HepG2 (cell line): ENCODE data around the gene XXYLT1. TPM values are rescaled to one million over a fixed set of nuclear protein-coding genes. Genes with fewer than 3 reads are reported as not detected.

Experiments
- ATAC-seq: fragments of 200-7000 bp; cut with Tn5 transposase; 3 replicates; pipeline ENCODE4 v1.9.1; 2020; ENCODE audit warnings: mild to moderate bottlenecking, moderate library complexity
- BruUV-seq: library from RNA; stranded (reverse); fragments of 400-500 nt; replicated peaks from 2 replicates; lab custom pipeline; 2021; lab: Mats Ljungman, UMichigan
- CTCF ChIA-PET: fragments of 300-600 bp; formaldehyde crosslinking; extraction: SDS; loops from one replicate; lab custom pipeline; 2021; ENCODE audit warnings: low total read pairs, inconsistent platforms, low intra/inter-chr PET ratio; lab: Yijun Ruan, JAX
- POLR2A ChIA-PET: fragments of 350-600 bp; sonication (Branson Sonifier 250); formaldehyde crosslinking; loops from one replicate; lab custom pipeline; 2020; ENCODE audit warnings: antibody characterized with exemption, inconsistent platforms; lab: Yijun Ruan, JAX
- DNase-seq: peaks from one replicate; pipeline ENCODE4 v3.0.0-alpha.2; 2015; ENCODE audit warnings: low spot score
- FAIRE-seq: peaks from 3 replicates; lab custom pipeline; 2011; peaks lifted over from hg19 to GRCh38; lab: Jason Lieb, UNC
- H2AFZ ChIP-seq: one replicate; pipeline ENCODE4 v1.6.1; 2011; ENCODE audit warnings: low read length, inconsistent platforms
- H3K27ac ChIP-seq: fragments of 300-600 bp; 3 replicates; pipeline ENCODE4 v1.8.0; 2011; ENCODE audit warnings: mixed run types, mild to moderate bottlenecking, mixed read lengths, low read length, inconsistent platforms; ENCODE audit not compliant: insufficient read depth; ENCODE audit errors: extremely low read length
- H3K27me3 ChIP-seq, 2 experiments: fragments of 200-600 bp in 1 of 2; 2 replicates in 1 of 2; 3 replicates in 1 of 2; pipeline versions ENCODE4 v1.6.0 to v1.8.0; 2011; ENCODE audit warnings: low read length in 2 of 2, mild to moderate bottlenecking in 2 of 2, moderate library complexity in 2 of 2, inconsistent platforms in 1 of 2; ENCODE audit not compliant: insufficient read depth in 2 of 2, control insufficient read depth in 1 of 2
- H3K36me3 ChIP-seq, 2 experiments: fragments of 200-600 bp in 1 of 2; replicated peaks in 1 of 2; 2 replicates in 1 of 2; 3 replicates in 1 of 2; pipeline versions ENCODE4 v1.5.1 to v1.8.0; 2011; ENCODE audit warnings: low read length in 2 of 2, inconsistent platforms in 1 of 2; ENCODE audit not compliant: insufficient read depth in 2 of 2, control insufficient read depth in 1 of 2
- H3K4me1 ChIP-seq: 2 replicates; pipeline ENCODE4 v1.5.1; 2012; ENCODE audit warnings: low read length, inconsistent platforms; ENCODE audit not compliant: insufficient read depth
- H3K4me2 ChIP-seq: 2 replicates; pipeline ENCODE4 v1.6.0; 2011; ENCODE audit warnings: low read depth, low read length, inconsistent platforms
- H3K4me3 ChIP-seq, 3 experiments: fragments of 200-600 bp in 1 of 3; sonication (generic), shearing (Covaris generic) in 1 of 3; replicated peaks in 1 of 3; 2 replicates each; pipeline ENCODE4 v1.5.1; 2011 to 2016; ENCODE audit warnings: low read length in 3 of 3, inconsistent platforms in 2 of 3, low read depth in 2 of 3, mild to moderate bottlenecking in 2 of 3, control low read depth in 1 of 3, mixed read lengths in 1 of 3; ENCODE audit not compliant: insufficient read depth in 1 of 3
- H3K79me2 ChIP-seq: one replicate; pipeline ENCODE4 v1.6.1; 2011; ENCODE audit warnings: low read length, inconsistent platforms; ENCODE audit not compliant: insufficient read depth
- H3K9ac ChIP-seq: 2 replicates; pipeline ENCODE4 v1.6.0; 2011; ENCODE audit warnings: mild to moderate bottlenecking, low read depth, low read length, inconsistent platforms; ENCODE audit not compliant: insufficient read depth
- H3K9me3 ChIP-seq: 2 replicates; pipeline ENCODE4 v1.5.1; 2012; ENCODE audit warnings: mild to moderate bottlenecking, low read length
- H4K20me1 ChIP-seq: 2 replicates; pipeline ENCODE4 v1.6.0; 2011; ENCODE audit warnings: inconsistent platforms, mild to moderate bottlenecking, low read length, moderate library complexity; ENCODE audit not compliant: insufficient read depth
- EEA1 ChIP-seq: sonication (generic); formaldehyde crosslinking; IDR thresholded peaks from 2 replicates; pipeline ENCODE4 v1.5.1; 2020; ENCODE audit warnings: mild to moderate bottlenecking, missing genetic modification reagents, borderline replicate concordance
- REPIN1 ChIP-seq: sonication (generic); formaldehyde crosslinking; IDR thresholded peaks from 2 replicates; pipeline ENCODE4 v1.8.0; 2022; ENCODE audit warnings: missing genetic modification reagents, low read depth, mild to moderate bottlenecking, borderline replicate concordance
- SPEN ChIP-seq: sonication (generic); formaldehyde crosslinking; IDR thresholded peaks from 2 replicates; pipeline ENCODE4 v1.5.1; 2020; ENCODE audit warnings: low read depth, mild to moderate bottlenecking, missing genetic modification reagents
- XBP1 ChIP-seq: sonication (generic); formaldehyde crosslinking; IDR thresholded peaks from 2 replicates; pipeline ENCODE4 v1.5.0; 2020; ENCODE audit warnings: missing genetic modification reagents
- ZNF746 ChIP-seq: sonication (generic); formaldehyde crosslinking; IDR thresholded peaks from 2 replicates; pipeline ENCODE4 v1.8.0; 2022; ENCODE audit warnings: mild to moderate bottlenecking, missing genetic modification reagents
- WGBS: methylation state at CpG from one replicate; pipeline ENCODE4 v1.1.6; 2017; ENCODE audit warnings: low lambda C conversion rate; 5-methylcytosine and 5-hydroxymethylcytosine counted together
- in situ Hi-C: cut with HindIII; loops from 2 replicates; pipeline ENCODE4 v1.10.0; 2017; ENCODE audit warnings: low pct_unique_long_range_greater_than_20kb; ENCODE audit not compliant: extremely low pct_ligation_motif_present
- intact Hi-C: fragments of 100-400 bp; cut with micrococcal nuclease; formaldehyde crosslinking; loops from one replicate; pipeline ENCODE4 v1.10.0; 2022; ENCODE audit not compliant: unreplicated experiment
- polyA plus RNA-seq, 8 experiments: library from polyadenylated mRNA; depleted of rRNA in 3 of 8; stranded (reverse) in 7 of 8; unstranded in 1 of 8; fragments of >200 nt; fragmentation: Illumina TruSeq in 4 of 8; extraction: Trizol in 4 of 8; gene quantifications; 2 replicates each; pipeline versions ENCODE4 v1.2.1 to v1.2.3, GENCODE V29; 2011 to 2016; ENCODE audit warnings: low read depth in 4 of 8, missing spikeins in 1 of 8, mixed read lengths in 1 of 8; ENCODE audit not compliant: insufficient read depth in 1 of 8
- total RNA-seq, 5 experiments: library from RNA; depleted of rRNA; stranded (reverse); fragments of >200 nt; fragmentation: Illumina TruSeq; extraction: Trizol; gene quantifications; 2 replicates each; pipeline ENCODE4 v1.2.3, GENCODE V29; 2016; ENCODE audit warnings: low read depth in 1 of 5
- TF ChIP-seq, protein P1 (sequence below): sonication (generic); formaldehyde crosslinking; IDR thresholded peaks from 2 replicates; pipeline ENCODE4 v1.8.0; 2022; ENCODE audit warnings: mild to moderate bottlenecking, missing genetic modification reagents; ENCODE audit not compliant: insufficient replicate concordance
- TF ChIP-seq, protein P2 (sequence below): sonication (generic); formaldehyde crosslinking; IDR thresholded peaks from 2 replicates; pipeline ENCODE4 v1.8.0; 2022; ENCODE audit warnings: low read depth, missing genetic modification reagents

XXYLT1 gene
- total and polyA plus RNA-seq, 2 of the 13 experiments (the other 11 are each of a cell fraction or from before 2014, with no cell fraction given): 17.7 to 19.0 TPM

DNA sequence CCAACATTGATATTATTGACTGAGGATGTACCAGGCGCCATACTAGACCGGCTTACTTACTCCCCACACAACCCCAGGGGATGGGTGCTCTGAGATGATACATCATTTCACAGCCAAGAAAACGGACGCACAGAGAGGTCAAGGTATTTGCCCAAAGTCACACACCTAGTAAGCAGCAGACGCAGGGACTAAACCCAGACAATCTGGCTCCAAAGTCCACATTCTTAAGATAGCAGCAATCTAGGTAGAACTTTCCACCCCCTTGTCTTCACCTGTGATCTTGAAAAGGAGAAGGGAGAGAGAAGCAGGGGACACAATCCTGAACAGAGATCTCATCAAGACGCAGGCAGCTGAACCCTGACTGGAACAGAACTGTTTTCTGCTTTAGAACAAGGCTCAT lies 200.6 kb downstream of the XXYLT1 start (continued):
- TF ChIP-seq, protein P1, sequence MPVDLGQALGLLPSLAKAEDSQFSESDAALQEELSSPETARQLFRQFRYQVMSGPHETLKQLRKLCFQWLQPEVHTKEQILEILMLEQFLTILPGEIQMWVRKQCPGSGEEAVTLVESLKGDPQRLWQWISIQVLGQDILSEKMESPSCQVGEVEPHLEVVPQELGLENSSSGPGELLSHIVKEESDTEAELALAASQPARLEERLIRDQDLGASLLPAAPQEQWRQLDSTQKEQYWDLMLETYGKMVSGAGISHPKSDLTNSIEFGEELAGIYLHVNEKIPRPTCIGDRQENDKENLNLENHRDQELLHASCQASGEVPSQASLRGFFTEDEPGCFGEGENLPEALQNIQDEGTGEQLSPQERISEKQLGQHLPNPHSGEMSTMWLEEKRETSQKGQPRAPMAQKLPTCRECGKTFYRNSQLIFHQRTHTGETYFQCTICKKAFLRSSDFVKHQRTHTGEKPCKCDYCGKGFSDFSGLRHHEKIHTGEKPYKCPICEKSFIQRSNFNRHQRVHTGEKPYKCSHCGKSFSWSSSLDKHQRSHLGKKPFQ (CRISPR knock-in tag): no peak
- TF ChIP-seq ZNF746 (CRISPR knock-in tag) (no peak), EEA1 (CRISPR knock-in tag) (no peak)

DNA sequence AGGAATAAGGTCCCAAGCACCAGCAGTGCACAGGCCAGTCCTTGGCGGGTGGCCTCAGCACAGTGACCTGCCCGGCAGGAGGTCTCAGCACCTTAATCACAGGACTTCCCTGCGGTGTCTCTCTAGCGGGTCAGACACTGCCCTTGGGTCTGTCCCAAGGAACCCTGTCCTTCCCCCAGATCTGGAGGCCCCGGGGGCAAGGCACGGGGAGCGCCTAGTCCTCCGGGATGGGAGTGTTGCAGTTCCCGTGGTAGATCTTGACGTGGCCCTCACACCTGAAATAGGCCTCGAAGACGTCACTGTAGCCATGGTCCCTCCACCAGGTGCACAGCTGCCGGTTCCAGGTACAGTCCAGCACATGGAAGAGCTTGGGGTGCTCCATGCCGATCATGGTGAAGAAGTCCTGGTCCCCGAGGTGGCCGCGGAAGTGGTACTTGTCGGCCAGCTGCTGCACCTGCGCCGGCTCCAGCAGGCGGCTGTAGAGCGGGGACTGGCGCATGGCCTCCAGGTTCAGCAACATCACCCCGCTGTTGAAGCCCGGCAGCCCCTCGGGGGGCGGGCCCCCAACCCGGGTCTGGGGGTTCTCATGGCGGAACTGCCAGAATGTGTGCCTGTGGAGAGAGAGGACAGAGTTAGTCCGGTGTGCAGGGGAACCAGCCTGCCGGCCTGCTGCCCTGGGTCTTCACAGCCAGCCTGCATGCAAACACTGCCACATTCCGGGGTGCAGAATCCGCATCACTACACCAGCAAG lies 201.3 kb downstream of the XXYLT1 start:
- H3K27ac ChIP-seq: no peak overlapping the region
- no peak overlapping the region for H2AFZ ChIP-seq
- ATAC-seq: no peak
- H3K27me3 ChIP-seq: no peaks in the 10 kb centered on the region
- no peaks in the 10 kb centered on the region for H4K20me1 ChIP-seq
- POLR2A ChIA-PET: no interaction called here
- H3K9me3 ChIP-seq: no peaks in the 10 kb centered on the region
- TF ChIP-seq XBP1 (CRISPR knock-in tag): no peak
- no peak for TF ChIP-seq SPEN (CRISPR knock-in tag)
- TF ChIP-seq, protein P2, sequence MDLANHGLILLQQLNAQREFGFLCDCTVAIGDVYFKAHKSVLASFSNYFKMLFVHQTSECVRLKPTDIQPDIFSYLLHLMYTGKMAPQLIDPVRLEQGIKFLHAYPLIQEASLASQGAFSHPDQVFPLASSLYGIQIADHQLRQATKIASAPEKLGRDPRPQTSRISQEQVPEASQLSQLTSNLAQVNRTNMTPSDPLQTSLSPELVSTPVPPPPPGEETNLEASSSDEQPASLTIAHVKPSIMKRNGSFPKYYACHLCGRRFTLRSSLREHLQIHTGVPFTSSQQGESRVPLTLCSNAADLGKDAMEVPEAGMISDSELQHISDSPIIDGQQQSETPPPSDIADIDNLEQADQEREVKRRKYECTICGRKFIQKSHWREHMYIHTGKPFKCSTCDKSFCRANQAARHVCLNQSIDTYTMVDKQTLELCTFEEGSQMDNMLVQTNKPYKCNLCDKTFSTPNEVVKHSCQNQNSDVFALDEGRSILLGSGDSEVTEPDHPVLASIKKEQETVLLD (CRISPR knock-in tag): no peak
- no peak for TF ChIP-seq REPIN1 (CRISPR knock-in tag)
- 96% methylated on average over 13 of the region's 33 CpGs for WGBS
- no peak for DNase-seq
- H3K36me3 ChIP-seq: peaks cover 2 to 10% of the 10 kb centered on the region in 2 experiments; a peak in 2 of 5 replicates
- BruUV-seq: no TSS peak
- no peak overlapping the region for H3K9ac ChIP-seq
- in situ Hi-C loops (no loop called here), intact Hi-C loops (loop anchor here (10.0 kb wide), 1 partner anchor 65 kb away; no protein-coding TSS in a partner anchor)
- no peak for FAIRE-seq
- CTCF ChIA-PET: no interaction called here
- H3K4me2 ChIP-seq: no peak overlapping the region
- no peak overlapping the region for H3K4me3 ChIP-seq
- peaks cover 3% of the 10 kb centered on the region for H3K4me1 ChIP-seq
- H3K79me2 ChIP-seq: no peaks in the 10 kb centered on the region
